HepG2 (cell line): Measurements from ENCODE around the gene PRXL2B. TPM values are rescaled to one million over a fixed set of nuclear protein-coding genes. Genes with fewer than 3 reads are reported as not detected.

Experiments
- ARNTL ChIP-seq: sonication (generic); formaldehyde crosslinking; IDR thresholded peaks from 2 replicates; pipeline ENCODE4 v1.4.0; 2020; ENCODE audit warnings: mild to moderate bottlenecking, missing genetic modification reagents
- BRF2 ChIP-seq: sonication (generic); formaldehyde crosslinking; IDR thresholded peaks from 2 replicates; pipeline ENCODE4 v1.8.1; 2022; ENCODE audit warnings: mild to moderate bottlenecking, missing genetic modification reagents
- EED ChIP-seq: sonication (generic); formaldehyde crosslinking; IDR thresholded peaks from 2 replicates; pipeline ENCODE4 v1.5.0; 2020; ENCODE audit warnings: mild to moderate bottlenecking, missing genetic modification reagents
- FOXA1 ChIP-seq, 2 experiments: fragments of 450-650 bp in 1 of 2; sonication (generic) in 1 of 2; formaldehyde crosslinking in 1 of 2; IDR thresholded peaks; 2 replicates each; pipeline versions ENCODE4 v1.4.0 to v1.6.1; 2016 to 2020; ENCODE audit warnings: missing genetic modification reagents in 1 of 2
- TCF12 ChIP-seq, 2 experiments: fragments of 450-650 bp in 1 of 2; sonication (generic) in 1 of 2; formaldehyde crosslinking in 1 of 2; IDR thresholded peaks; 2 replicates each; pipeline versions ENCODE4 v1.6.1 to v1.8.0; 2017 to 2022; ENCODE audit warnings: antibody characterized with exemption in 1 of 2, mild to moderate bottlenecking in 1 of 2, missing genetic modification reagents in 1 of 2, moderate library complexity in 1 of 2
- TFE3 ChIP-seq: IDR thresholded peaks from 2 replicates; pipeline ENCODE4 v1.6.1; 2016
- YEATS2 ChIP-seq: sonication (generic); formaldehyde crosslinking; IDR thresholded peaks from 2 replicates; pipeline ENCODE4 v1.4.0; 2020; ENCODE audit warnings: missing genetic modification reagents, borderline replicate concordance
- ZBTB3 ChIP-seq: sonication (generic); formaldehyde crosslinking; IDR thresholded peaks from 2 replicates; pipeline ENCODE4 v1.4.0; 2020; ENCODE audit warnings: low read depth, mild to moderate bottlenecking, moderate library complexity, missing genetic modification reagents, borderline replicate concordance
- ZBTB39 ChIP-seq: sonication (generic); formaldehyde crosslinking; IDR thresholded peaks from 2 replicates; pipeline ENCODE4 v1.5.0; 2020; ENCODE audit warnings: missing genetic modification reagents
- ZBTB49 ChIP-seq: sonication (generic); formaldehyde crosslinking; IDR thresholded peaks from 2 replicates; pipeline ENCODE4 v1.4.0; 2020; ENCODE audit warnings: missing genetic modification reagents, borderline replicate concordance
- ZFY ChIP-seq: sonication (generic); formaldehyde crosslinking; IDR thresholded peaks from 2 replicates; pipeline ENCODE4 v1.4.0; 2020; ENCODE audit warnings: missing genetic modification reagents
- ZNF263 ChIP-seq: sonication (generic); formaldehyde crosslinking; IDR thresholded peaks from 2 replicates; pipeline ENCODE4 v1.4.0; 2020; ENCODE audit warnings: missing genetic modification reagents
- ZNF496 ChIP-seq: sonication (generic); formaldehyde crosslinking; IDR thresholded peaks from 2 replicates; pipeline ENCODE4 v1.8.1; 2023; ENCODE audit warnings: mild to moderate bottlenecking, moderate library complexity, missing genetic modification reagents; ENCODE audit not compliant: insufficient replicate concordance
- ZNF543 ChIP-seq: sonication (generic); formaldehyde crosslinking; IDR thresholded peaks from 2 replicates; pipeline ENCODE4 v1.4.0; 2020; ENCODE audit warnings: mild to moderate bottlenecking, missing genetic modification reagents
- polyA plus RNA-seq, 8 experiments: library from polyadenylated mRNA; depleted of rRNA in 3 of 8; stranded (reverse) in 7 of 8; unstranded in 1 of 8; fragments of >200 nt; fragmentation: Illumina TruSeq in 4 of 8; extraction: Trizol in 4 of 8; gene quantifications; 2 replicates each; pipeline versions ENCODE4 v1.2.1 to v1.2.3, GENCODE V29; 2011 to 2016; ENCODE audit warnings: low read depth in 4 of 8, missing spikeins in 1 of 8, mixed read lengths in 1 of 8; ENCODE audit not compliant: insufficient read depth in 1 of 8
- total RNA-seq, 5 experiments: library from RNA; depleted of rRNA; stranded (reverse); fragments of >200 nt; fragmentation: Illumina TruSeq; extraction: Trizol; gene quantifications; 2 replicates each; pipeline ENCODE4 v1.2.3, GENCODE V29; 2016; ENCODE audit warnings: low read depth in 1 of 5
- TF ChIP-seq, protein P1 (sequence below): sonication (generic); formaldehyde crosslinking; IDR thresholded peaks from 2 replicates; pipeline ENCODE4 v1.9.0; 2022; ENCODE audit warnings: low read depth, missing genetic modification reagents

The PRXL2B gene
- total and polyA plus RNA-seq, 2 of the 13 experiments (the other 11 are each of a cell fraction or from before 2014, with no cell fraction given): 16.8 to 22.1 TPM

GRCh38 chr1:2585318-2586092, 1.1 kb upstream of the PRXL2B start (continued):
- no peak for TF ChIP-seq ZBTB39 (CRISPR knock-in tag)
- TF ChIP-seq EED (CRISPR knock-in tag): no peak
- TF ChIP-seq YEATS2 (CRISPR knock-in tag): no peak
- TF ChIP-seq, protein P1, sequence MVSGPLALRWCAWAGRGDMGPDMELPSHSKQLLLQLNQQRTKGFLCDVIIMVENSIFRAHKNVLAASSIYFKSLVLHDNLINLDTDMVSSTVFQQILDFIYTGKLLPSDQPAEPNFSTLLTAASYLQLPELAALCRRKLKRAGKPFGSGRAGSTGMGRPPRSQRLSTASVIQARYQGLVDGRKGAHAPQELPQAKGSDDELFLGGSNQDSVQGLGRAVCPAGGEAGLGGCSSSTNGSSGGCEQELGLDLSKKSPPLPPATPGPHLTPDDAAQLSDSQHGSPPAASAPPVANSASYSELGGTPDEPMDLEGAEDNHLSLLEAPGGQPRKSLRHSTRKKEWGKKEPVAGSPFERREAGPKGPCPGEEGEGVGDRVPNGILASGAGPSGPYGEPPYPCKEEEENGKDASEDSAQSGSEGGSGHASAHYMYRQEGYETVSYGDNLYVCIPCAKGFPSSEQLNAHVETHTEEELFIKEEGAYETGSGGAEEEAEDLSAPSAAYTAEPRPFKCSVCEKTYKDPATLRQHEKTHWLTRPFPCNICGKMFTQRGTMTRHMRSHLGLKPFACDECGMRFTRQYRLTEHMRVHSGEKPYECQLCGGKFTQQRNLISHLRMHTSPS (CRISPR knock-in tag): peak; percentile 22; the same call in 1 of the 2 replicates
- TF ChIP-seq BRF2 (CRISPR knock-in tag): no peak
- TF ChIP-seq ARNTL (CRISPR knock-in tag): no peak
- TF ChIP-seq FOXA1 (IDR thresholded peaks at IDR 0.05): no peak
- TF ChIP-seq FOXA1 (CRISPR knock-in tag; IDR thresholded peaks at IDR 0.05): no peak
- no peak for TF ChIP-seq ZBTB49
- no peak for TF ChIP-seq TCF12 (IDR thresholded peaks at IDR 0.05)
- no peak for TF ChIP-seq TCF12 (CRISPR knock-in tag; IDR thresholded peaks at IDR 0.05)
- TF ChIP-seq ZNF543: 0 out of 2 replicates have a peak, but pooled peaks have one; percentile 52
- peak; percentile 8; the same call in 1 of the 2 replicates for TF ChIP-seq TFE3 (CRISPR knock-in tag)
- TF ChIP-seq ZFY (CRISPR knock-in tag): peak; percentile 41
- no peak for TF ChIP-seq ZBTB3
- 0 out of 2 replicates have a peak, but pooled peaks have one; percentile 26 for TF ChIP-seq ZNF263
- TF ChIP-seq ZNF496: no peak
